HCT116 (cell line): ENCODE data around the gene PTDSS2. TPM values are rescaled to one million over a fixed set of nuclear protein-coding genes. Genes with fewer than 3 reads are reported as not detected.
"Not testable (repeated sequence)": the region's sequence is repeated elsewhere in the genome, so short reads cannot be mapped to it uniquely, and the experiment has no call there.

Experiments used
- ATAC-seq: fragments of 200-7000 bp; cut with Tn5 transposase; 2 replicates; pipeline ENCODE4 v1.9.1; 2020; ENCODE audit warnings: mild to moderate bottlenecking, moderate library complexity
- Bru-seq: library from RNA; stranded (reverse); fragments of 400-500 nt; gene quantifications from one replicate; lab custom pipeline; 2021; lab: Mats Ljungman, UMichigan
- BruChase-seq, 2 experiments: library from RNA; stranded (reverse); fragments of 400-500 nt; gene quantifications; one replicate each; lab custom pipeline; 2021; lab: Mats Ljungman, UMichigan
- BruUV-seq: library from RNA; stranded (reverse); fragments of 400-500 nt; replicated peaks from 2 replicates; lab custom pipeline; 2021; lab: Mats Ljungman, UMichigan
- CTCF ChIA-PET: fragments of 300-600 bp; sonication (Branson Sonifier 250); formaldehyde crosslinking; loops from one replicate; lab custom pipeline; 2021; ENCODE audit warnings: antibody characterized with exemption; lab: Charles Lee
- POLR2A ChIA-PET: fragments of 300-600, 350-600 bp; sonication (Branson Sonifier 250); formaldehyde crosslinking; loops from one replicate; lab custom pipeline; 2021; ENCODE audit warnings: antibody characterized with exemption; lab: Charles Lee
- RAD21 ChIA-PET, 2 experiments: fragments of 300-600 bp; sonication (Branson Sonifier 250); formaldehyde crosslinking; loops; one replicate each; lab custom pipeline; 2023; ENCODE audit warnings: low total read pairs in 2 of 2; ENCODE audit not compliant: uncharacterized antibody in 2 of 2, unreplicated experiment in 2 of 2, low non-redundant PET in 1 of 2; lab: Charles Lee
- DNase-seq: peaks from one replicate; pipeline ENCODE4 v3.0.0-alpha.2; 2010; ENCODE audit warnings: low read depth, low spot score
- H2AFZ ChIP-seq: fragments of 200-600 bp; shearing (Covaris generic), sonication (generic); 2 replicates; pipeline ENCODE4 v1.6.1; 2017; ENCODE audit warnings: low read depth, mixed run types, mixed read lengths, antibody characterized with exemption, low read length; ENCODE audit not compliant: poor library complexity, severe bottlenecking
- H3K27ac ChIP-seq: 2 replicates; pipeline ENCODE4 v1.5.1; 2012; ENCODE audit warnings: low read depth, low read length
- H3K27me3 ChIP-seq: fragments of 200-600 bp; sonication (generic); 2 replicates; pipeline ENCODE4 v1.6.1; 2016; ENCODE audit warnings: mixed run types, low read length, mixed read lengths; ENCODE audit not compliant: insufficient read depth
- H3K36me3 ChIP-seq, 2 experiments: fragments of 200-500 bp in 1 of 2; fragments of 200-600 bp in 1 of 2; sonication (Bioruptor generic) in 1 of 2; sonication (generic) in 1 of 2; 2 replicates each; pipeline versions ENCODE4 v1.5.1 to v1.6.1; 2014 to 2016; ENCODE audit warnings: low read length in 2 of 2, inconsistent platforms in 1 of 2, mixed read lengths in 1 of 2, mixed run types in 1 of 2; ENCODE audit not compliant: insufficient read depth in 2 of 2, control insufficient read depth in 1 of 2
- H3K4me1 ChIP-seq, 2 experiments: fragments of 200-600 bp in 1 of 2; sonication (generic) in 1 of 2; 2 replicates each; pipeline versions ENCODE4 v1.5.1 to v1.6.1; 2012 to 2017; ENCODE audit warnings: low read length in 2 of 2, inconsistent platforms in 1 of 2, mild to moderate bottlenecking in 1 of 2, mixed read lengths in 1 of 2, mixed run types in 1 of 2, moderate library complexity in 1 of 2; ENCODE audit not compliant: insufficient read depth in 2 of 2, control insufficient read depth in 1 of 2
- H3K4me2 ChIP-seq: fragments of 200-600 bp; sonication (generic); 2 replicates; pipeline ENCODE4 v1.6.1; 2017; ENCODE audit warnings: mixed run types, low read length, mixed read lengths
- H3K4me3 ChIP-seq, 2 experiments: fragments of 200-600 bp in 1 of 2; sonication (generic) in 1 of 2; replicated peaks in 1 of 2; 2 replicates each; pipeline ENCODE4 v1.5.1; 2011 to 2016; ENCODE audit warnings: low read length in 2 of 2, control low read depth in 1 of 2, low read depth in 1 of 2, mild to moderate bottlenecking in 1 of 2, mixed read lengths in 1 of 2, mixed run types in 1 of 2
- H3K79me2 ChIP-seq: fragments of 200-600 bp; sonication (generic); 2 replicates; pipeline ENCODE4 v1.6.1; 2017; ENCODE audit warnings: mild to moderate bottlenecking, mixed run types, low read length, moderate library complexity, mixed read lengths; ENCODE audit not compliant: insufficient read depth
- H3K9ac ChIP-seq: fragments of 200-600 bp; sonication (generic); 2 replicates; pipeline ENCODE4 v1.6.1; 2016; ENCODE audit warnings: low read length, mixed read lengths
- H3K9me2 ChIP-seq: fragments of 200-600 bp; sonication (generic), shearing (Covaris generic); 2 replicates; pipeline ENCODE4 v1.6.1; 2017; ENCODE audit warnings: mixed run types, mild to moderate bottlenecking, moderate library complexity; ENCODE audit not compliant: insufficient read depth
- H3K9me3 ChIP-seq, 2 experiments: fragments of 200-500 bp in 1 of 2; fragments of 200-600 bp in 1 of 2; sonication (Bioruptor generic) in 1 of 2; sonication (generic) in 1 of 2; 2 replicates each; pipeline ENCODE4 v1.6.1; 2014 to 2017; ENCODE audit warnings: low read length in 2 of 2, mixed read lengths in 2 of 2, inconsistent platforms in 1 of 2, low read depth in 1 of 2, mild to moderate bottlenecking in 1 of 2, mixed run types in 1 of 2, moderate library complexity in 1 of 2; ENCODE audit not compliant: control insufficient read depth in 1 of 2, insufficient read depth in 1 of 2
- H4K20me1 ChIP-seq: fragments of 200-600 bp; sonication (generic), shearing (Covaris generic); 2 replicates; pipeline ENCODE4 v1.6.1; 2017; ENCODE audit warnings: mixed run types, mild to moderate bottlenecking, moderate library complexity; ENCODE audit not compliant: insufficient read depth
- ATF3 ChIP-seq: IDR thresholded peaks from 2 replicates; pipeline ENCODE4 v1.6.1; 2012
- EZH2 ChIP-seq: fragments of 200-600 bp; sonication (generic); IDR thresholded peaks from 2 replicates; pipeline ENCODE4 v1.6.1; 2017; ENCODE audit warnings: antibody characterized with exemption, mixed run types
- EZH2phosphoT487 ChIP-seq: fragments of 200-600 bp; IDR thresholded peaks from 2 replicates; pipeline ENCODE4 v1.6.1; 2018; ENCODE audit warnings: antibody characterized with exemption, borderline replicate concordance
- MAX ChIP-seq: IDR thresholded peaks from 2 replicates; pipeline ENCODE4 v1.6.1; 2012
- POLR2A ChIP-seq: IDR thresholded peaks from 2 replicates; pipeline ENCODE4 v1.7.0; 2011; ENCODE audit warnings: borderline replicate concordance; ENCODE audit not compliant: insufficient read depth, insufficient read length; ENCODE audit errors: extremely low read depth
- POLR2AphosphoS5 ChIP-seq: IDR thresholded peaks from 2 replicates; pipeline ENCODE4 v1.6.1; 2011; ENCODE audit warnings: mild to moderate bottlenecking, low read depth, low read length, moderate library complexity
- TCF7L2 ChIP-seq: IDR thresholded peaks from 2 replicates; pipeline ENCODE4 v1.7.0; 2011; ENCODE audit warnings: borderline replicate concordance, inconsistent platforms; ENCODE audit not compliant: insufficient read depth, insufficient read length; ENCODE audit errors: extremely low read depth
- ZFX ChIP-seq: fragments of 450-650 bp; IDR thresholded peaks from 2 replicates; pipeline ENCODE4 v1.6.1; 2017
- ZNF274 ChIP-seq: fragments of 200-500 bp; sonication (Bioruptor generic); IDR thresholded peaks from 2 replicates; pipeline ENCODE4 v1.6.1; 2014; ENCODE audit warnings: mild to moderate bottlenecking, low read depth, low read length, inconsistent platforms
- intact Hi-C: fragments of 100-400 bp; cut with micrococcal nuclease; formaldehyde crosslinking; loops from 2 replicates; pipeline ENCODE4 v1.10.0; 2022
- long read RNA-seq: library from polyadenylated mRNA; unstranded; transcript quantifications from one replicate; pipeline ENCODE4 v2.0.0, GENCODE V29; 2021; ENCODE audit not compliant: unreplicated experiment
- polyA plus RNA-seq: library from polyadenylated mRNA; unstranded; fragments of >200 nt; gene quantifications from 2 replicates; pipeline ENCODE4 v1.2.1, GENCODE V29; 2012; ENCODE audit warnings: missing spikeins
- total RNA-seq: library from RNA; stranded (reverse); gene quantifications from one replicate; pipeline ENCODE4 v1.2.1, GENCODE V29; 2021; ENCODE audit not compliant: unreplicated experiment

Gene PTDSS2
- total RNA-seq (40.1 TPM), Bru-seq, nascent RNA (percentile 56 among the genes with signal in this experiment), BruChase-seq, experiment 1, labeled RNA remaining after a 6-hour chase (percentile 72 among the genes with signal in this experiment), BruChase-seq, experiment 2, labeled RNA remaining after a 2-hour chase (percentile 65 among the genes with signal in this experiment)
- 32.1 and 33.3 TPM in 2 replicates for polyA plus RNA-seq
- long read RNA-seq, transcript PTDSS2-201 (12 exons, 2,445 nt): major isoform, 37 of 91 reads
- long read RNA-seq, partial matches to known transcripts: 14 of 91 reads
- long read RNA-seq, other reads (novel, unspliced or antisense): 38 of 91 reads

GRCh38 chr11:449889-450808 is at the start of gene PTDSS2:
PTDSS2 (plus strand) TSS chr11:450279; CDS start chr11:450456, 177 bp downstream.
- Histone ChIP-seq H2AFZ (no peak within 1 kb of the TSS), H3K79me2 (peaks cover 60% of the 10 kb centered on the region), H3K9me2 (no peaks in the 10 kb centered on the region), H3K36me3 (peaks cover 11 to 21% of the 10 kb centered on the region in 2 experiments; a peak in 3 of 4 replicates), H3K4me2 (peak within 1 kb of the TSS; percentile 85), H3K27me3 (no peaks in the 10 kb centered on the region), H3K4me1 (peaks cover 19 to 34% of the 10 kb centered on the region in 2 experiments), H3K27ac (peak within 1 kb of the TSS; percentile 98), H4K20me1 (no peaks in the 10 kb centered on the region), H3K4me3 (peak within 1 kb of the TSS; percentile 82 to 86), H3K9me3 (no peaks in the 10 kb centered on the region), H3K9ac (peak within 1 kb of the TSS; percentile 88)
- peak; percentile 78 for ATAC-seq
- TF ChIP-seq ZNF274 (no peak), EZH2 (no peak), POLR2AphosphoS5 (peak; percentile 89), ATF3 (no peak), MAX (no peak), EZH2phosphoT487 (no peak), POLR2A (peak; percentile 75), TCF7L2 (peak; percentile 51), ZFX (peak; percentile 94)
- CTCF ChIA-PET: interaction anchor here (1.4 to 3.0 kb wide), 3 partner anchors 9 to 43 kb away, joined by 4 to 31 read pairs (median 11); no protein-coding TSS in a partner anchor
- no TSS peak for BruUV-seq
- RAD21 ChIA-PET: interaction anchor here in 1 of 2 experiments (0.6 to 1.2 kb wide), 2 partner anchors 8 to 56 kb away, joined by 3 read pairs; partner anchors contain the start of genes ANO9 and PKP3
- DNase-seq: peak; percentile 91
- POLR2A ChIA-PET: interaction anchor here (1.2 to 2.4 kb wide), 2 partner anchors 10 to 43 kb away, joined by 3 to 10 read pairs; no protein-coding TSS in a partner anchor
- intact Hi-C loops: loop anchor here (5.0 kb wide), 3 partner anchors 43 to 213 kb away; partner anchors contain the start of genes PSMD13, RNH1 and SIRT3

- intact Hi-C loops, H3K9me3 ChIP-seq, H3K27ac ChIP-seq, BruUV-seq, H4K20me1 ChIP-seq, DNase-seq, H3K27me3 ChIP-seq, H2AFZ ChIP-seq, CTCF ChIA-PET, POLR2A ChIA-PET, RAD21 ChIA-PET, H3K4me2 ChIP-seq, H3K4me3 ChIP-seq, H3K9ac ChIP-seq, ATAC-seq, H3K9me2 ChIP-seq: not testable (repeated sequence)
- Histone ChIP-seq H3K36me3 (peaks cover 9 to 46% of the 10 kb centered on the region in 2 experiments; a peak in 3 of 4 replicates), H3K4me1 (peaks cover 5 to 14% of the 10 kb centered on the region in 2 experiments; a peak in 3 of 4 replicates), H3K79me2 (peaks cover 14% of the 10 kb centered on the region)
Observed at GRCh38 chr11:401196-401595, 48.9 kb upstream of the PTDSS2 start.
